Right renal pelvis (tissue), 4 donors: ENCODE measurements around the gene C7orf57. TPM values are rescaled to one million over a fixed set of nuclear protein-coding genes. Genes with fewer than 3 reads are reported as not detected.
A peak's percentile ranks its signal among the peaks of the same experiment; 100 is the strongest.
"Not testable (repeated sequence)": the region's sequence is repeated elsewhere in the genome, so short reads cannot be mapped to it uniquely, and the experiment has no call there.

Source experiments
- DNase-seq, 4 donors: peaks; one replicate each; pipeline ENCODE4 v3.0.0-alpha.2; 2013; ENCODE audit warnings: low read depth in 4 of 4, low spot score in 3 of 4, missing footprints in 1 of 4
- polyA plus RNA-seq, 4 donors: library from polyadenylated mRNA; unstranded; fragments of 120-200 nt; gene quantifications; one replicate each; pipeline ENCODE4 v1.2.1, GENCODE V29; 2013; ENCODE audit not compliant: insufficient read length in 4 of 4

C7orf57 gene
- under 1 TPM; 0.58 to 0.90 (median 0.69) TPM for polyA plus RNA-seq

- peak; percentile 67 to 80 (median 78) for DNase-seq
Observed at GRCh38 chr7:48035301-48035966, at the start of gene C7orf57. TSS of gene C7orf57 (plus strand) at chr7:48035543. CDS start at chr7:48036309, 766 bp downstream.

GRCh38 chr7:47988496-47989386 is 46.6 kb upstream of the C7orf57 start:
- no peak for DNase-seq

- not testable (repeated sequence) for DNase-seq
Observed at GRCh38 chr7:47989607-47990400, 45.5 kb upstream of the C7orf57 start.

GRCh38 chr7:47990592-47990991 is 44.8 kb upstream of the C7orf57 start:
- no peak for DNase-seq

- DNase-seq = no peak
Observed at GRCh38 chr7:47991270-47991669, 44.1 kb upstream of the C7orf57 start.

- DNase-seq = peak; percentile 52 to 54 (median 54)
Observed at GRCh38 chr7:47991741-47992311, 43.5 kb upstream of the C7orf57 start.

- DNase-seq = no peak
Observed at GRCh38 chr7:47992446-47992845, 42.9 kb upstream of the C7orf57 start.

- no peak for DNase-seq
Observed at GRCh38 chr7:47999413-47999812, 35.9 kb upstream of the C7orf57 start.

- DNase-seq = not testable (repeated sequence)
Observed at GRCh38 chr7:48000164-48000563, 35.2 kb upstream of the C7orf57 start.

- DNase-seq = no peak
Observed at GRCh38 chr7:48004032-48004431, 31.3 kb upstream of the C7orf57 start.

- no peak for DNase-seq
Observed at GRCh38 chr7:48004638-48005037, 30.7 kb upstream of the C7orf57 start.

- no peak for DNase-seq
Observed at GRCh38 chr7:48006866-48007265, 28.5 kb upstream of the C7orf57 start.

GRCh38 chr7:48009257-48009656 is 26.1 kb upstream of the C7orf57 start:
- no peak for DNase-seq

- DNase-seq = no peak
Observed at GRCh38 chr7:48009954-48010353, 25.4 kb upstream of the C7orf57 start.

- no peak for DNase-seq
Observed at GRCh38 chr7:48011323-48011722, 24.0 kb upstream of the C7orf57 start.

GRCh38 chr7:48011951-48012350 is 23.4 kb upstream of the C7orf57 start:
- DNase-seq = no peak

- no peak for DNase-seq
Observed at GRCh38 chr7:48016641-48017040, 18.7 kb upstream of the C7orf57 start.

- DNase-seq = no peak
Observed at GRCh38 chr7:48017674-48018073, 17.7 kb upstream of the C7orf57 start.

- no peak for DNase-seq
Observed at GRCh38 chr7:48025624-48026023, 9.7 kb upstream of the C7orf57 start.

- DNase-seq = no peak
Observed at GRCh38 chr7:48028938-48029337, 6.4 kb upstream of the C7orf57 start, which contains the start of gene SUN3. TSS of gene SUN3 (minus strand) at chr7:48029107. CDS start at chr7:48028938, 169 bp downstream.
